D721Med (cell line): ENCODE results near the gene SLC9A9.

Experiments
- DNase-seq: peaks from one replicate; pipeline ENCODE4 v3.0.0; 2011; ENCODE audit warnings: low spot score; ENCODE audit not compliant: insufficient read length
- FAIRE-seq: peaks from 2 replicates; lab custom pipeline; 2011; peaks lifted over from hg19 to GRCh38; lab: Jason Lieb, UNC
- TF ChIP-seq, protein P1 (sequence below): IDR thresholded peaks from 2 replicates; pipeline ENCODE4 v1.5.1; 2012; ENCODE audit warnings: mild to moderate bottlenecking, control low read depth; ENCODE audit not compliant: insufficient read depth; ENCODE audit errors: missing control alignments

SLC9A9 gene

DNA sequence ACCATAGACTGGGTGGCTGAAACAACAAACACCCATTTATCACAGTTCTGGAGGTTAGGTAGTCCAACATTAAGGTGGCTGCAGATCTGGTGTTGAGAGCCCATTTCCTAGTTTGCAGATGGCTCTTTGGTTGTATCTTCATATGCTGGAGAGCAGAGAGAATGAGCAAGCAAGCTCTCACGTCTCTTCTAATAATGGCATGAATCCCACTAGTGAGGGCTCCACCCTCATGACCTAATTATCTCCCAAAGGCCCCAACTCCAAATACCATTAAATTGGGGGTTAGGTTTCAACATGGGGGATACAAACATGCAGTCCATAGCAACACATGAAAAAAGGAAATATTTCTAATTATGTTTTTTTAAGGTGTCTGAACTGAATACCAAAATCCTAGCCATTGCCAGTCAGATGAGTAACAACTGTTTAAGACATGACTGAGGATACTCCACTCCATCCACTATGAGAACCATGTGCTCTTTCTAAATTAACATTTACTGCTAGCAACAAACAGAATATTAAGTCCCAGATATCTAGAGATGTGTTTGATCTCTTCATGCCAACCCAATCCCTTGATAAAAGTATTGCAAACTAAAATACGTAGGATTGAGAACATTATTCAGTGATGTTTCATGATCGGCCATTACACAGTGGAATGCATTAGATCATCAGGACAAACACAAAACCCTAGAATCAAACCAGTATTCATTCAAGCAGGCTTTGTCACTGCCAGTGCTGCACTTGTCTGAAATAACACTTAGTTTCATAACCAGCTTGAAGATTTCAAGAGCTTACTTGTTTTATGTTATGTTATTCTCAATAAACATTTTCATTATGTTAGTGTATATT is 340.3 kb downstream of the SLC9A9 start:
- DNase-seq (no peak), FAIRE-seq (no peak)
- TF ChIP-seq, protein P1, sequence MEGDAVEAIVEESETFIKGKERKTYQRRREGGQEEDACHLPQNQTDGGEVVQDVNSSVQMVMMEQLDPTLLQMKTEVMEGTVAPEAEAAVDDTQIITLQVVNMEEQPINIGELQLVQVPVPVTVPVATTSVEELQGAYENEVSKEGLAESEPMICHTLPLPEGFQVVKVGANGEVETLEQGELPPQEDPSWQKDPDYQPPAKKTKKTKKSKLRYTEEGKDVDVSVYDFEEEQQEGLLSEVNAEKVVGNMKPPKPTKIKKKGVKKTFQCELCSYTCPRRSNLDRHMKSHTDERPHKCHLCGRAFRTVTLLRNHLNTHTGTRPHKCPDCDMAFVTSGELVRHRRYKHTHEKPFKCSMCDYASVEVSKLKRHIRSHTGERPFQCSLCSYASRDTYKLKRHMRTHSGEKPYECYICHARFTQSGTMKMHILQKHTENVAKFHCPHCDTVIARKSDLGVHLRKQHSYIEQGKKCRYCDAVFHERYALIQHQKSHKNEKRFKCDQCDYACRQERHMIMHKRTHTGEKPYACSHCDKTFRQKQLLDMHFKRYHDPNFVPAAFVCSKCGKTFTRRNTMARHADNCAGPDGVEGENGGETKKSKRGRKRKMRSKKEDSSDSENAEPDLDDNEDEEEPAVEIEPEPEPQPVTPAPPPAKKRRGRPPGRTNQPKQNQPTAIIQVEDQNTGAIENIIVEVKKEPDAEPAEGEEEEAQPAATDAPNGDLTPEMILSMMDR, result no peak

DNA sequence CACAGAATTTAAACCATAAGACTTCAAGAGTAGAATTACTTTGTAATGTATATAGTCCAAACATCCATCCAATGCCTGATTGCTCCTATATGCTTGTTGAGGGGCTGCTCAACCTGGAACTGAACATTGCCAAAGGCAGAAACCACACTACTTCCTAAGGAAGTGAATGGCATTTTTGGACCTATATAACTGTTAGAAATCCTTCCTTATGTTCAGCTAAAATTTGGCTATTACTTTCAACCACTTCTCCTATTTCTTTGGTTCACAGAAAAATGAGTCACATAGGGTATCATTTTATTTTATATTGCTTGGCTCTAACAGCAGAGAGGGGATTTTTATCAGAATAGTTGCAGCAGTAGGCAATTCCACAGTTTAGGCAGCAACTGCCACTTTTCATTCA is 342.1 kb downstream of the SLC9A9 start:
- DNase-seq, result no peak
- TF ChIP-seq, protein P1, result no peak
- no peak for FAIRE-seq

DNA sequence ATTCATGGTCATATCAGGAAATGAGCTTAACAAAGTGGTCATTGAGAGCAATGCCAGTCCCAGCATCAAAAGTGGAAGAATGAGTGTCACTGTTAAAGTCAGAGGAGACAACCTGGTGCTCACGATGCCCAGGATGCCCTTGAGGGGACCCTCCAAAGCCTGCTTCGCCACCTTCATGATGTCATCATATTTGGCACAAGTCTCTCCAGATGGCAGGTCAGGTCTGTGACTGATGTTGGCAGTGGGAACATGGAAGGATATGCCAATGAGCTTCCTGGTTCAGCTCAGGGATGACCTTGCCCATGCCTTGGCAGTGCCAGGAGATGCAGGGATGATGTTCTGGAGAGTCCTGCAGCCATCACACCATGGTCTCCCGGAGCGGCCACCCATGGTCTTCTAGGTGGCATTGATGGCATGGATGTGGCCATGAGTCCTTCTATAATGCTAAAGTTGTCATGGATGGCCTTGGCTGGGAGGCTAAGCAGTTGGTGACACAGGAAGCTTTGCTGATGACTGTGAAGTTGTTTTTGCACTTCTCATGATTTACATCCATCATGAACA is 344.9 kb downstream of the SLC9A9 start:
- TF ChIP-seq, protein P1, result no peak
- FAIRE-seq, result no peak
- no peak for DNase-seq

DNA sequence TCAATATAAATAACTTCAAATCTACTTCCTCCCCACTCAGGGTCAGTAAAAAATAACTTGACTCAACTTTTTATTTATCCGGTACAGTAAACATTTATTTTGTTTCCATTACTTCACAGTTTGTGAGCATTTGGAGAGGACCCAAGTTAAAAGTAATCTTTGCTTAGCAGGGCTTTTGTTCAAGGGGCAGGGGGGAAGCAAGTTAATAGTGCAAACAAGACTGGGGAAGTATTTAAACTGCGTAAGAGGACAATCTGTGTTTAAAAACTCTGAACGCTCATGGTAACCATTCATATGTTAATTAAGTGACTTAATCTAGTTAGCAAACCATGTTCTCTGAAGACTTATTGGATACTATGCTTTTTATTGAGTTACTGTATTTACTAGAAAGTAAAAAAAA is 346.2 kb downstream of the SLC9A9 start:
- DNase-seq (no peak), FAIRE-seq (no peak)
- TF ChIP-seq, protein P1, result no peak

DNA sequence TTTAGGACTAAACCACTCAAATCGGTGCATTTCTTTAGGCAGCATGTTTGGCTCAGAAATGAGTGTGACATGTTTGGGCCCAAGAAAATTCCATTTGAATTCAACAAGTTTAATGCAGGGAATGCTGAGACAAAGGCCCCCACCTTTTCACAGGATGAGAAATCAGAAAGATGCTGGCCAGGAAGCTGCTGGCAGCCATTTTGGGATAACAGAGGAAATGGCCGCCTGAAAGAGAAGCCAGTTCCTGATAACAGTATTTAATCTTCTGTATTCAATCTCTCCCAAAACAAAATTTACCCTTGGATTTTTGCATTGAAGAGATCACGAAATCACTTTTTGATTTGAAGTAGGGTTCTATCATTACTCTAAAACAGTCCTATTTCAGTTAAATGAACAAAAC is 350.9 kb downstream of the SLC9A9 start:
- TF ChIP-seq, protein P1, result no peak
- FAIRE-seq, result no peak
- no peak for DNase-seq

DNA sequence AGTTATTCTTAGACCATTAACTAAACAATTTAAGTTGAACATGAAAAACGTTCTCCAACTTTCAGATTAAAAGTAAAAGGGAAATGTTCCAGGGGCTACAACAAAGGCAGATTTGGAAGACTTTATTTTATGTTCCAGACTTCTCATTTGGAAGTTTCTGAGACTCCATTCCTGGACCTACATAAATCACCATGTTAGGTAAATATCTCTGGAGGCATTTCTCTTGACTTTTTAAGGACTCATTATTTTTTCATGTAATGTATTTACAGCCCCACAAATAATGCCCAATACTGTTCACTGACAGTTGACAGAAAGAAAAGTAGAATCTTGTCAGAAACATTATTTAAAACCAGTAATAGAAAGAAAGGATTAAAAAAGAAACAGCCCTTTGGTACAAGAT is 352.1 kb downstream of the SLC9A9 start:
- FAIRE-seq, result no peak
- TF ChIP-seq, protein P1, result no peak
- no peak for DNase-seq

DNA sequence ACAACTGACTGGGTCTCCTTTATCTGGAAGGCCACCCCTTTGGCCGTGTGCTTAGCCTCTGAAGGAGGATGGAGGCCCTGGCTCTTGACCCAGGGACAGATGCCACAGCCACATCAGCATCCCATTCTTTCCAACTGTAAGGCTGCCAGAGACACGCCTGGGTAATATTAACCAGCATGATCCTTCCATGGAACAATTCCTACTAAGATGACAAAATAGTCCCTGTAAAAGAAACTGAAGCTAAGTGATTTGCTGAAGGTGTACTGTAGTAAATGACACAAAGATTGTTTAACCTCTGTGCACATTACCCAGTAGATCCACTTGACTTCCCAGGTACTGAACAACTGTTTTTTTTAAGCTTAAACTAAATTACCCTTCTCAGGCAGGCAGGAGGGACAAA is 352.7 kb downstream of the SLC9A9 start:
- DNase-seq (no peak), FAIRE-seq (no peak)
- TF ChIP-seq, protein P1, result no peak
